Measurements from ENCODE around the gene LLGL1.

GRCh38 chr17:18205861-18206260 is 19.6 kb upstream of the LLGL1 start:
- TF ChIP-seq REST (IDR thresholded peaks at IDR 0.05; ENCODE audit: insufficient read depth in 1 of 2, low read depth in 2 of 2, low read length in 2 of 2) (no peak), TAF1 (IDR thresholded peaks at IDR 0.05; ENCODE audit: borderline replicate concordance, insufficient read depth, low read length) (no peak)

All from PFSK-1 (cell line).